ENCODE measurements around the gene NUCKS1.

GRCh38 chr1:205797168-205797567, 47.2 kb upstream of the NUCKS1 start:
- TF ChIP-seq, protein P1, sequence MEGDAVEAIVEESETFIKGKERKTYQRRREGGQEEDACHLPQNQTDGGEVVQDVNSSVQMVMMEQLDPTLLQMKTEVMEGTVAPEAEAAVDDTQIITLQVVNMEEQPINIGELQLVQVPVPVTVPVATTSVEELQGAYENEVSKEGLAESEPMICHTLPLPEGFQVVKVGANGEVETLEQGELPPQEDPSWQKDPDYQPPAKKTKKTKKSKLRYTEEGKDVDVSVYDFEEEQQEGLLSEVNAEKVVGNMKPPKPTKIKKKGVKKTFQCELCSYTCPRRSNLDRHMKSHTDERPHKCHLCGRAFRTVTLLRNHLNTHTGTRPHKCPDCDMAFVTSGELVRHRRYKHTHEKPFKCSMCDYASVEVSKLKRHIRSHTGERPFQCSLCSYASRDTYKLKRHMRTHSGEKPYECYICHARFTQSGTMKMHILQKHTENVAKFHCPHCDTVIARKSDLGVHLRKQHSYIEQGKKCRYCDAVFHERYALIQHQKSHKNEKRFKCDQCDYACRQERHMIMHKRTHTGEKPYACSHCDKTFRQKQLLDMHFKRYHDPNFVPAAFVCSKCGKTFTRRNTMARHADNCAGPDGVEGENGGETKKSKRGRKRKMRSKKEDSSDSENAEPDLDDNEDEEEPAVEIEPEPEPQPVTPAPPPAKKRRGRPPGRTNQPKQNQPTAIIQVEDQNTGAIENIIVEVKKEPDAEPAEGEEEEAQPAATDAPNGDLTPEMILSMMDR (IDR thresholded peaks at IDR 0.05; ENCODE audit: poor library complexity, severe bottlenecking): no peak
- TF ChIP-seq TAF1 (IDR thresholded peaks at IDR 0.05; ENCODE audit: low read depth) (no peak), EP300 (conservative IDR thresholded peaks at IDR 0.05; ENCODE audit: poor library complexity, severe bottlenecking) (no peak), POLR2AphosphoS5 (IDR thresholded peaks at IDR 0.05) (no peak), RAD21 (conservative IDR thresholded peaks at IDR 0.05) (no peak), EZH2 (IDR thresholded peaks at IDR 0.05; ENCODE audit: borderline replicate concordance, insufficient read depth, low read length, poor library complexity, severe bottlenecking) (no peak)

Data from neural cell (in vitro differentiated cells).